GM18520 (cell line): ENCODE data around the gene DCANP1.

ENCODE experiments used
- ATAC-seq: cut with Tn5 transposase; IDR thresholded peaks from one replicate; pipeline ENCODE4 v1.9.1; 2021; ENCODE audit not compliant: unreplicated experiment

Gene DCANP1

DNA sequence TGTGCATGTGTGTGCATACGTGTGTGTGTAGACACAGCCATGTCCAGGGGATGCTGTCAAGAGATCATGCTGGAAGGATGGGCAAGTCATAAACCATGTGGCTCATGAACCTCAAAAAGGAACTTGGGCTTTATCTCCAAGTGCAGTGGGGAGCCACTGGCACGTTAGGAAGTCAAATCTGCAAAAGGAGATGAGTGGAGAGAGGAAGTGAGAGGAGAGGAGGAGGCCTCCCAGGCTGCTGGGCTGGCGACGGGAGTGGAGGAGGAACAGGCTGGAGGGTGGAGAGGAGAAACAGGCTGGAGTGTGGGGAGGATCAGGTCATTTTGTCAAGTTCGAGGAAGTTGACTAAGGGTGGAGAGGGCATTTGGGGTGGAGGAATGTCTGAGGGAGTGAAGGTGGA is 34.2 kb upstream of the DCANP1 start:
- ATAC-seq: no peak

DNA sequence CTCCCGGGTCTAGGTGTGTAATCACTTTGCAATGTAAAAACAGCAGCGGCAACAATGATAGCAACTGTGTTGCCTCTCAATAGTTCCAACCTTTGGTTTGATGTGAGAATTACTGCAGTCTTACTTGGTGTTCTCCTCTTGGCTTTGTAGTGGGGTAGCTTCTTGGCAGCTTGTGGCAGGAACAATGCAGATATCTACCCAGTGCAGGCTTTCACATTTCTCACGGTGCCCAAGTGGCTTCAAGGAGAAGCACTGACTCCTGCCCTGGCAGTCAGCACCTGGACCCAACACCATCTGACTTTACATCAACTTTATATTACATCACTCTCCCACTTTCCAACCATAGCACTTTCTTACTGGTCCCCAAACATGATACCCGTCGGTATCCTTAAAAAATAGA is 33.4 kb upstream of the DCANP1 start:
- no peak for ATAC-seq

DNA sequence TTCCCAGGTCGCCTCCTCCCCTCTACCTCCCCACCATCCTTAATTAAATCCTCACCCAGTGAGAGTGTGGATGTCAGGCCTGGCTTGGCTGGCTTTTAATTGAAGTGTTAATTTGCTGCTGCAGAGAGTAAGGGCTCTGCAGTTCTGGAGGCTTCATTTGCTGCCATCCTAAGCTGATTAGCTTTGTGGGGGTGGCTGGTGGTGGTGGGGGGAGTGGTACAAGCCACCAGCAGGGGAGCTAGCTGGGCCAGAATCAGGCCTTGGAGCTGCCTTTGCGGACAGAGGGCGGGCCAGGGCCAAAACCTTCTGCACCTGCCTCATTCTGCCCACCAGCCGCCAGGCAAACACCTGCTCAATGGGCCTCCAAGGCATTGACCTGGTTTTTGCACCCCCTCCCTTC is 31.8 kb upstream of the DCANP1 start:
- no peak for ATAC-seq

DNA sequence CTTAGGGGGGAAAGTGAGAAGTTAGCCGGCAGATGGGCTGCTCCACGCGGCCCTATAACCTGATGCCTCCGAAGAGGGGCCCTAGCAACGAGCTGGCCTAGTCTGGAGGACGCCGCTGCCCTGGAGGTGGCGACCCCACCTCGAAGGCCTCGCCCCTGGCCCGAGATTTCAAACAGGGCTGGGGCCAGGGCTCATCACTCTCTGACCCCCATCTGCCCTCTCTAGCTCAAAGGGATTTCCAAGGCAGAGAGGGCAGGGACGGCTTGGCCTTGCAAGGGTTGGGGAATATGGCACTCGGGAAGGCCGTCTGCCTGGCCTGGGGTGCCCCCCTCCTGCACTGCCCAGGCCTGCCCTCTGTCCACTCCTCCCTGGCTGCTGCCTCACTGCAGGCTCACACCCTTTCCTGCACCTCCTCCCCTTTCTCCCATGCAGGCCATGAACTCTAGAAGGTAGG is 30.5 kb upstream of the DCANP1 start:
- no peak for ATAC-seq

DNA sequence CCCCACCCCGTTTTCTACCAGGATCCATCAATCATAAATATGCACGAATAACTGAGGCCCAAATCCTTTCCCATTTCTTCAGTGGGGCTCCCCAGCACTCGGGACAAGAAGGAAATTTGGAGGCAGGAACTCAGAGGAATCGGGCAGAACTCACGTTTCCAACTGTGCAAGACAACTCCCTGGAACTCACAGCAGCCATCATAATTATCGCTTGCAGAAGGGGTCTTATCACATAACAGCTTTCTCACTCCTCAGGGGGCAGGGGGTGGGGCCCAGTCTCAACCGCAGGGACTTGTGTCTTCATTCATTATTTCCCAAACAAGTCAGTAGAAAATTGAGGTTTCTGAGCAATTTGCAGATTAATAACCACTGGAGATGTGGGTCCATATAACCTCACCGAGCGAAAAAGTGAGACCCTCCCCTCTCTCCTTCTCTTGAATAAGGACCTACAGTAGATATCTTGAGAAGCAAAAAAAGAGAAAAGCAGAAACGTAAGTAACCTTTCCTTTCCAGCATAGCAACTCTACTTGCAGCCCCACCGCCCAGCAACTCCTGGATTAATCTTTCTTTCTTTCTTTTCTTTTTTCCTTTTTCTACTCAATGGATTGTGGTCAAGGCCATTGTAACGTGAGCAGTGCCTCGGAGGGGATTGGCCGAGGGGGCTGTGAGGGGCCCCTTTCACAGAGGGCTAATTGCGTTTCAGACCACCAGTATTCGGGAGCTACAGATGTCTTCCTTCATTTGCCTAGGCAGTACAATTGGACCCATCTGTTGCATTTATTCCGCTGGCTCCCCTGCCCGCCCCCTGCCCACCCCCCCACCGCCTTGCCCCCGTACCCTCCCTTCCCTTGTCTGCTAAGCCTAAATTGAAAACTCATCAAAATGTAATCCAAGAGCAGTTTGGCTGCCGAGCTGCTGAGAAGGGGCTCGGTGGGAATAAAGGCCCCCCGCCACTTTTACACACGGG is 29.8 kb upstream of the DCANP1 start:
- no peak for ATAC-seq

DNA sequence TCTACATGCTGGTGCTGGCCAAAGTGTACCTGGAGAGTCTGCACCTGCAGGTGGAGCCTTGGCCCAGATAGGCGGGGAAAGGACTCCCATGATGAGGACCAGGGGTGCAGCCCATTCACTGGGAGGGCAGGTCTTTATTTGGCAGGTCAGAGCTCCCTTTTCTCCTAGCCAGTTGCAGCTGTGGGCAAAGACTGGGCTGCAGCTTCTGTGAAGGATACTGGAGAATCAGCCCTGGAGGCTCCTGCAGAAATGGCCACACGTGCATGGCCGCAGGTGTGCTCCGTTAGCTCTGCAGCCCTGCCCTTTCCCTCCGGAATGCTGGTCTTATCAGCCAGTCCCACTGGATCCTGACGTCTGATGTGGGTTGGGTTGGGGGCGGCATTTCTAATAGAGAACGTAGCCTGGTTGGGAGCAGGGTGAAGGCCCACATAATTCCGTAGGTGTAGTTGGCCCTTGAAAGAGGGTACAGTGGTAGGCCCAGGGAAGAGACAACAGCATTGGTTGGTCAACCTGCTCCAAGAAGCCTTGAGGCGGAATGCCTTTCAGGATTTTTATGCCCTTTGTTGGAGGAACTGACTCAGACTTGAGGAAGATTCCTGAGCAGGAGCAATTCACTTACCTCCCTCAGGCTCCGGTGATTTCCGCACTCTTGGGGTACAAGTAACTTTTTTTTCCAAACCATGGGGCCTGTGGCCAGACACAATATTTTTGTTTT is 27.0 kb upstream of the DCANP1 start:
- ATAC-seq: no peak

DNA sequence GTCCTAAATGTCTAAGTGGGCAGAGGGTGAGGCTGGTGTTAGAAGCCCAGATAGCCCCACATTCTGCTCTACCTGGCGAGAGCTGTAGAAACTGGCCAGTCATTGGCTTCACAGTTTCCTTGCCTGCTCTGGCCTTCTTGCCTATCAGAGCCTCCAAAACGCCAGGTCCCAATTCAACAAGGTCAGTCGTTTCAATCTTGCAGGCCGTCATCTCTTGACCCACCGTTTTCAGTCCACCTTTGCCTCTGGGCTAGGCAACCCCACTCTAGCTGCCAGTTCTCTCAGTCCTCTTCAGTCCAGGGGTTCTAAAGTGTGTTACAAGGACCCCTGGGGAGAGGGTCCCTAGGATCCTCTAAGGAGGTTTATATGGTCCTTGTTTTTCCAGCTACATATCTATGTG is 25.0 kb upstream of the DCANP1 start:
- ATAC-seq: no peak

DNA sequence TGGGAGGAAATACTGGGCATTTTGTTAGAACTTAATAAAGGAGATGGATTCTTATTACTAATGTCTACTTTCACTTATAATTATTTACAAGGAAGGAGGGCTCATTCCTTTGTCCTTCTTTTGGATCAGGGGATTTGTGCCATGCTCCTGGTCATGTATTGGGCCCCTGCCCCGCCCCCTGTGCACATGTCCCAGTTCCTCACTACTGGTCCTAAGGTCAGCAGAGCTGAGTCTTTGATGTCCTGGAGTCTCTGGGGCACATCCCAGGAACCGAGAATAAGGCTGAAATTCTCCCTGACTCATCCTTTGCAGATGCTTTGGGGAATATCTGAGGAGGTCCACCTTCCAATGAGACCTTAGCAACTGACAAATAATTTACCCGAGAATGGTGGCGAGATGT is 24.6 kb upstream of the DCANP1 start:
- ATAC-seq: no peak

DNA sequence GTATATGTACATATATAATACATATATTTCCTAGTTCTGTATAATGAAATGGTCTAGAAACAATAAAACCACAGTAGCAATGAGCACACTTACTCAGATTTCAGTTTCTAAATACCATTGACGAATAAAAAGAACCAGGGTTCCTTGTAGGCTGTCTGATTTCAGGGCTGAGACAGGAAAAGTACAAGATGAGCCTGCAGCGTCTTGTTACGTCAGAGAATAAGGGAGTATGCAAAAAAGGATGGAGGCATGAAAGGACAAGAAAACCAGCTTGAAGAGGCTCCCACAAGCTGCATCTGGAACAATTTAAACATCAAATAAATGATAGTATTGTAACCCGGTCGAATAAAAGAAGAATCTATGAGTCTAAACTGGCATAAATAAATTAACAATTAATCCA is 22.8 kb upstream of the DCANP1 start:
- no peak for ATAC-seq

DNA sequence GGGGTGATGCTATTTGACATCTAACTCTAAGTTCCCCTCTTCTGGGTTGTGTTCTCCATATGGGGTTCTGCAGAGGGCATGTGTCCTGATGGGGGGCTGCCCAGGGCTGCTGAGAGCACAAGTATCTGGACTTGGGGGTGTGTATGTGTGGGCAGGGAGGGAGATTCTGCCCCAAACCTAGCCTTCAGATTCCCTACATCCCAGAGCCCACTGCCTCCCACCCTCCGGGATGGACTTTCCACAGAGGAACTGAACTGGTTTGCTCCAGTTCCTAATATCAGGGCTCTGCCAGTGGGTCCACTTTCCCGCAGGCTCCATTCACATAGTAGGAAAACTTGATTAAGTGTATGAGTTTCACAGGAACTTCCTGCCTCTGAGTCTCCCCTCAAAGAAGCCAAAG is 21.4 kb upstream of the DCANP1 start:
- no peak for ATAC-seq

DNA sequence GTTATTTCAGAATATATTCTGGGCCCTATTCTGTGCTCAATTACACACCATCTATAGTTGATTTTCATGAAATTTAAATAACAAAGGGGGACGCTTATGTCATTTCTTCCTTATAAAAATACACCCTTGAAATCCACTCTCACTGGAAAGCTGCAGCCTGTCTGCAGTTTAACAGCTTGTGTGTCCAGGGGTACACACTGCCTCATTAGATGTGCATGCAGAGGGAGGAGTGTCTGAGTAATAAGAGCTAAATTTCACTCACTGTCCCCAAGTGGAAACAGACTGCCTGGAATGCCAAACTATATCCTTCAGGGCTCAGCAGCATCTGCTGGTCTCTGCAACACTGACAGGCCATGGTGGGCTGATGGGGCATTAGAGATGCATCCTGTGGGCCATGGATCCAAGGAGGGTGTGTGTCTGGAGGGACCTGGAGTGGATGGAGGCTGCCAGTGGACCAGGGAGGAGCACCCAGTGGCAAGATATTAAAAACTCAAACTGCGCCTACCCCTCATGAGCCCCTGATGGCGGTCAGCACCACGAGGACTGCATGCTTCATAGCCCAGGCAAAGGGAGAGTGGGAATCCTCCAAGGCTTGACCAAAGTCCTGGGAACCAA is 20.8 kb upstream of the DCANP1 start:
- no peak for ATAC-seq

DNA sequence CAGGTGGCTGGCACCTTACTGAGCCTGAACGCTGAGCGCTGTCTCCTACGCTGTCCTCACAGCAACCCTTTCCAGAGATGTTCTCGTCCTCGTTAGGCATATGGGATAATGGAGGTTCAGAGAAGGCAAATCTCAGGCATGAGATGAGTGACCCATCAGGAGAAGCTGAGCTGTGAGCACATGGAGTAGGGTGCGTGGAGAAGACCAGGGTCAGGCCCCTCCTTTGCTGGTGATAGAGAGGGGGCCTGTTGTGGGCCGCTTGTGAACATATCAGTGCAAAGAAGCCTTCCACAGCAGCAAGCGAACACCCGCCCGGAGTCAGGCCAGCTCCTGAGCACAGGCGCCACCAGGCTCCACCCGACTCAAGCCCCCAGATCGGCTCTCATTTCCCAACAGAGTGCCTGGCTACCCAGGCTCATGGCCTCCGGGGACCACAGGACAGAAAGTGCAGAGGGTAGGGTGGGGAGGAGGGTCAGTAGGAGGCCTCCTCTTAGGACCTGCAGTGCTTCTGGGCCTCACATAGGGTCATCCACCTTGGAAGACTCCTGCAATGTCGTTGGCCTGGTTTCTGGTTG is 20.0 kb upstream of the DCANP1 start:
- no peak for ATAC-seq

DNA sequence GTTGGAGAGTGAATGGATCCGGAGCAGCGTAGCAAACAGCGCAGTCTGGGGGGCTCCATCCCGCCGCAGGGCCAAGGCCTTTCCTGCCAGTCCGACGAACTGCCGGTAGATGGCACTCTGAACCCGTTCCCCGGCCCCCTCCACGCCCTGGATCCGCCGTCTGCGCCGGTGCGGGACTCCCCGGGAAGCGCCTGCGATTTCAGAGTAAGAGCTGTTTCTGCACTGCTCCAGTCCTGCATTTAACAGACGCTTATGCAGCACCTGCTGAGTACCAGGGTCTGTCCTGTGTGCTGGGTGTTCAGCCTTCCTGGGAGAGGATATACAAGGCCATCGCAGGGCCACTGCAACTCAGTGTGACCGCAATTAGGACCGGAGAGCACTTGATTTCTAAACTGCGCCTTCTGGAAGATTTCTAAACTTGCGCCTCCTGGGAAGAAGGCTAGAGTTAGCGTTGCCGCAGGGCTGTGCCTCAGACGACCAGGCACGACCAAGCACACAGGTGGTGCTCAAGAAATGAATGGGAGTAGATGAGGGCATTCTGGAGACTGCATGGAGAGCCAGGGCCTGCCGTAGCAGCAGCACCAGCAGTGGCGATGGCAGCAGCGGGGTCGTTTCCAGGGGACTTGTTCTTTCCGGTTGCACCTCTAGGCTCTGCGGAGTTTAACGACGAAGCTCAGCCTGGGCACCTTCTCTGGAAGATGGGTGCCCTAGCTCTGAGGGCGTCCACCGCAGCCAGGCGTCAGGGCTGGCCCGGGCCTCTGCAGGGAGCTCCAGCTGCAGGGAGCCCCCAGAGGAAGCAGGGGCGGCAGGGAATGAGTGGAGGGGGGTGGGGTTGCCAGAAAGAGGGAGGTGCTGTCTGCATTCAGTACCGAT is 19.3 kb upstream of the DCANP1 start:
- no peak for ATAC-seq

DNA sequence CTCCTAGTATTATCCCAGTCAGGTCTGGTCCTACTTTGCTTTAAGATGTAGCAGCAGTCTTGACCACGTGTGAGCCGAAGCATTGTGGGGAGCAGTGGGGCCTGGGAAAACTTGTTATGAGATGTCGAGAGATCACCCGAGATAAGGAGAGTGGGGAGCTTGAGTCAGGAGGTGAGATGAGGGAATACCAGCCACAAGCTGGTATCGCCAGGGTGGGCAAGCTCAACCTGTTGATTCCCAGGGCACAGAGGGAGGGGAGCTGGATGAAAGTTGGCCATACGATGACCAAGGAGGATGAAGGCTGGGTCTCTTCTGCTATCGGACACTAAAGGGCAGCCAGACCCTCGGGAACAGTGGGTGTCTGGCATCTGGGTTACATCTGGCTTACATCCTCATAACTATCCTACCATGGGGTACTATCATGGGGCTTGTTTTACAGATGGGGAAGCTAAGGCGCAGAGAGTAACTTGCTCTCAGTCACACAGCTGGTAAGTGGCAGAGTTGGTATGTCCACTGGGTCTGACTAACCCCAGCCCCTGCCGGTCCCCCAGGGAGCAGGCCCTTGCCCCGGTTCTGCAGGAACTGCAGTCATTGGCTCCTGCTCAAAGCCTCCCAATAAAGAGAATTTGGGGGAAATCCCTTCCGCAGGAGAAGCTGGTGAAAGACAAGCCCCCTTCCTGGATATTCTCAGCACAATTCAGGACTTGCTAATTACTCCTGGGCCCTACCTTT is 18.4 kb upstream of the DCANP1 start:
- no peak for ATAC-seq

DNA sequence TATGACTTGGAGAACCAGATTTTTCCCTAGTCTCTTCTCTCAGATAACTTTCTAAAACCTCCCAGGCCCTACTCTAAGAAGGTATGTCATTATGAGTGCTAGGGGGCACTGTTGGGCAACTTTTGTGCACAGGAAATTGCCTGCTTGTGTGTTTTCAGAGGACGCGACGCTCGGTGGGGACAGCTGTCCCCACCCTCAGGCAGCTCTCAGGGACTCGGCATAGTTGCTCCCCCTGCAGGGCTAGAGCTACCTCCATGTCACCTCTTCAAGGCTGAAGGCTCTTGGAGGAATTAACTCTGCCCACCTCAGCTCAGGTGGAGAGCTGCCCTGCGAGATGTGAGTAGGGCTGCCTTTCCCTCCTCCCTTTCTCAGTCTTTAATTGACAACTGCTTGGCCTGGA is 15.2 kb upstream of the DCANP1 start:
- ATAC-seq: no peak

DNA sequence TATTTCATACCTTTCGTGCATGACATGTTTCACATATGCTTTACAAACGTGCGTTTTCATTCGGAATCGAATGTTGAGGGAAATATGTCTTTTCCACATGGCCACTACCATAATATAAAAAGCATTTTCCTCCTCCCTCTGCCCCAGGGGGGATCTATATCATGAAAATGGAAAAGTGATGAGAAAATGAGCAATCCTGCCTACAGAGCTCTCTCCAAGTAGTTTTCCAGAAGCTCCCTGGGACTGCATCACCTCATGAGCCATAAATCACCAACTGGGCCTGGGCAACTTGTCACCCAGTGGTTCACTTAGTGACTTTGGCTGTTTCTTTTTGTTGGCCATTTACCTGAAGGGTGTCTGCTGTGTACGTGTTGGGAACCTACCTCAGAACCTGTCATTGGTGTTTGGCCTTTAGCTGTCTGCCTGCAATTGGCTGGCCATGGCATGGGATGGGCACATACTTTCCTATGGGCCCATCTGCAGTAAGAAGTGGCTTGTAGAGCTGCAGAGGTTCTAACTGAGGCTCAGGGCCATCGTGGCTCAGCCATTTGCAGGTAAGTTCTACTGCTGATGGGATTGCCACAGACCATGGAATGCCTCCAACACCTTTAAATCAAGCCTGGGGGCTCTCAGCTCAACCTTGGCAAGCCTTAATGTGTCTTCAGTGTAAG is 14.5 kb upstream of the DCANP1 start:
- ATAC-seq: no peak

DNA sequence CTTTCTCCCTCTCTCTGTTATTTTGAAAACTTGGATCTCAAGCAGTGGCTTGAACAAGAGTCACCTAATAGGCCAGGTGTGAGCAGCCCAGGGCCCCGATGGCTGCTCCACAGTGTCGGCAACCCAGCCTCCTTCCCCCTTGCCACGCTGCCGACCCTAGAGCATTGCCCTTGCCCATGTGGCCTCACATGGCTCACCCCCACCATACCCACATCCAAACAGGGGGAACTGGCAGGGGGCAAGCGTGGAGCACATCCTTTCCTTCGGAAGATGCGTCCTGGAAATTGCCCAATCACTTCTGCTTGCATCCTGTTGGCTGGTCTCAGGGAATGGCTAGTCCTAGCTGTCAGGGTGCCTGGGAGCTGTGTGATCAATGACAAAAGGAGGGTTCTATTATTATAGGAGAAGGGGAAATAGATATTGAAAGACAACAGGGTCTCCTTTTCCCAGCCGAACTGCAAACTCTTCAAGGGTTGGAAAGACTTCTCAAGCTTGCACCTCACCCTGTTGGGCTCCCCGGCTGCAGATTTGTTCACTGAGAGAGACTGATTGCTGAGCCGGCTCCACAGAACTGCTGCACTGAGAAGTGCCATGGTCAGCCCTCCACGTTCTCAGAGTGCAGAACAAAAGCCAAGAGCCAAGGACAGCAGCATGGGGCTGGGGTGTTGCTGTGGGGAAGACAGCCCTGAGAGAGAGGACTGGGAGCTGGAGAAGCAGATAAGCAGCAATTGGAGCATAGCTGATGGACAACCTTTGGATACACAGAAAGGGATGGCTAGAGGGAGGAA is 13.3 kb upstream of the DCANP1 start:
- ATAC-seq: no peak

DNA sequence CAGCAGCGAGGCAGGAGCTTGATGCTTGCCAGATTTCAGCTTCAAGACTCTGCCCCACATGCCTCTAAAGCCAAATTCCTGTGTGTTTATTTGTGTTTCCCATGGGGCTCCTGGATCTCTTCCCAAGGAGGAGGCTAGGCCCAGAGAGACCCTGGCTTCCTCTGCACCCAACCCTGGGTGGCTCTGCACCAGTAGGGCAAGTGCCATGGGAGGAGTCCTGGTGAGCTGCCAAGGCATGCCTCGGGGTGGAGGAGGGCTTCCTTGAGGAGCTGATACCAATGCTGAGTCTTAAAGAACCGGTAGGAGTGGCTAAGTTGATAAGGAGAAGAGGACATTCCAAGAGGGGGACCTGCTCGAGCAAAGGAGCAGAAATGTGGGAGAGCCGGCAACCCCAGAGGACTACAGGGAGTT is 11.8 kb upstream of the DCANP1 start:
- no peak for ATAC-seq

DNA sequence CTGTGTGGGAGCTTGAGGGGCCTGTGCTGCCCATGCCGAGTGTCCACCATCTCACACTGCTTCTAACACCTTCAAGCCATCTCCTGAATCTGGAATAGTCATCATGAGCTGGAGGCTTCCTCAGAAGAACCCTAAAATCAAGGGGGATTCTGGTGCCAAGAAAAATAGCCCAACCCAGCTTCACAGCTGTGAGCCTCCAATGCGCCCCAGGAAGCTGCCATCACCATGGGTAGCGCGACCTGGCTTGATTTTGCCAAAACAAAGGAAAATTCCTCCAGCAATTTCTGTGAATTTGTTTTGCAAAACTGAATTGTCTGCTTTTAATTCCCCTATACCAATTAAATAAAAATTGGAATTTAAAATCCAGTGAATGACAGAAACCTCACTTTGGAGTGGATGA is 11.2 kb upstream of the DCANP1 start:
- no peak for ATAC-seq
